Measurements from ENCODE around the gene TMEM150A. TPM values are rescaled to one million over a fixed set of nuclear protein-coding genes. Genes with fewer than 3 reads are reported as not detected.
"Not testable (repeated sequence)": the region's sequence is repeated elsewhere in the genome, so short reads cannot be mapped to it uniquely, and the experiment has no call there.

TMEM150A gene
- total RNA-seq, 2 donors from 2014 or later: 23.1 to 24.4 TPM

- no peak for ATAC-seq
- no peak overlapping the region for H3K27ac ChIP-seq
- no peaks in the 10 kb centered on the region for H3K27me3 ChIP-seq
- WGBS, 2 donors: 82 to 88% methylated on average over 5 of the region's 5 CpGs
- H3K4me1 ChIP-seq: peaks cover 16% of the 10 kb centered on the region
- DNase-seq: no peak
- no peaks in the 10 kb centered on the region for H3K9me3 ChIP-seq
- H3K36me3 ChIP-seq (replicated peaks in 1 of 2; ENCODE audit: insufficient read depth in 1 of 2, low read depth in 2 of 2): no peaks in the 10 kb centered on the region
- TF ChIP-seq POLR2A (IDR thresholded peaks at IDR 0.05) (no peak), CTCF (IDR thresholded peaks at IDR 0.05) (no peak)
- H3K4me3 ChIP-seq: no peak overlapping the region
- intact Hi-C loops (cut with DNase I): no loop called here
Measured at GRCh38 chr2:85564144-85564563, 38.3 kb downstream of the TMEM150A start.

- Histone ChIP-seq H3K4me1 (peaks cover 27% of the 10 kb centered on the region), H3K36me3 (replicated peaks in 1 of 2; ENCODE audit: insufficient read depth in 1 of 2, low read depth in 2 of 2) (peaks cover 0 to 2% of the 10 kb centered on the region in 2 donors), H3K4me3 (peak within 1 kb of the TSS; percentile 57 to 85), H3K27me3 (no peaks in the 10 kb centered on the region), H3K9me3 (no peaks in the 10 kb centered on the region), H3K27ac (peak within 1 kb of the TSS; percentile 74 to 92 (median 86))
- DNase-seq: peak; percentile 95 to 97 (median 96)
- peak; percentile 97 for ATAC-seq
- TF ChIP-seq POLR2A (IDR thresholded peaks at IDR 0.05): peak; percentile 75 to 87 (median 86)
- peak in 2 of 7 experiments; percentile 16 to 63 for TF ChIP-seq CTCF (IDR thresholded peaks at IDR 0.05)
- 1 to 3% methylated on average over 37 to 64 of the region's 64 CpGs for WGBS, 2 donors
- intact Hi-C loops (cut with DNase I): no loop called here
Measured at GRCh38 chr2:85561280-85562212, 41.0 kb downstream of the TMEM150A start, which contains the start of gene GGCX. Gene GGCX (minus strand): TSS chr2:85561493. CDS start chr2:85561428, 65 bp downstream.

- Histone ChIP-seq H3K27ac (peak overlapping the region; percentile 74 to 92 (median 86)), H3K4me1 (peaks cover 27% of the 10 kb centered on the region)
- intact Hi-C loops (cut with DNase I): no loop called here
Measured at GRCh38 chr2:85560812-85561279, 41.7 kb downstream of the TMEM150A start.

GRCh38 chr2:85560403-85560726 is 42.1 kb downstream of the TMEM150A start:
- ATAC-seq; intact Hi-C loops (cut with DNase I); H3K27me3 ChIP-seq; H3K36me3 ChIP-seq (replicated peaks in 1 of 2; ENCODE audit: insufficient read depth in 1 of 2, low read depth in 2 of 2); H3K9me3 ChIP-seq; DNase-seq: not testable (repeated sequence)
- Histone ChIP-seq H3K4me3 (peak overlapping the region; percentile 57 to 85), H3K4me1 (peaks cover 27% of the 10 kb centered on the region), H3K27ac (peak overlapping the region in 3 of 4 donors; percentile 84 to 92 (median 87))
- WGBS, 2 donors: 36 to 60% methylated on average over 12 of the region's 12 CpGs

More at GRCh38 chr2:85560812-85561279, 41.7 kb downstream of the TMEM150A start:
- no peak for ATAC-seq
- TF ChIP-seq POLR2A (IDR thresholded peaks at IDR 0.05) (no peak), CTCF (IDR thresholded peaks at IDR 0.05) (no peak)
- H3K4me3 ChIP-seq: peak overlapping the region; percentile 57 to 85
- H3K27me3 ChIP-seq: no peaks in the 10 kb centered on the region
- DNase-seq: no peak
- WGBS, 2 donors: 1 to 5% methylated on average over 13 to 14 of the region's 14 CpGs
- H3K9me3 ChIP-seq: no peaks in the 10 kb centered on the region
- H3K36me3 ChIP-seq (replicated peaks in 1 of 2; ENCODE audit: insufficient read depth in 1 of 2, low read depth in 2 of 2): peaks cover 0 to 2% of the 10 kb centered on the region in 2 donors

GRCh38 chr2:85558160-85558559 is 44.3 kb downstream of the TMEM150A start:
- 94 to 100% methylated on average over 1 of the region's 1 CpG for WGBS, 2 donors
- Histone ChIP-seq H3K27me3 (no peaks in the 10 kb centered on the region), H3K36me3 (replicated peaks in 1 of 2; ENCODE audit: insufficient read depth in 1 of 2, low read depth in 2 of 2) (peaks cover 0 to 18% of the 10 kb centered on the region in 2 donors), H3K27ac (no peak overlapping the region), H3K4me3 (no peak overlapping the region), H3K4me1 (peaks cover 27% of the 10 kb centered on the region), H3K9me3 (no peaks in the 10 kb centered on the region)
- TF ChIP-seq POLR2A (IDR thresholded peaks at IDR 0.05) (no peak), CTCF (IDR thresholded peaks at IDR 0.05) (no peak)
- intact Hi-C loops (cut with DNase I): loop anchor here (10.0 kb wide), 1 partner anchor 47 kb away; the partner anchor contains the start of gene TMEM150A
- no peak for ATAC-seq
- no peak for DNase-seq

Data from body of pancreas (tissue), 4 donors.